GM12878 (cell line): ENCODE data around the gene MARCHF6. TPM values are rescaled to one million over a fixed set of nuclear protein-coding genes. Genes with fewer than 3 reads are reported as not detected.

ENCODE experiments used
- ATAC-seq: fragments of 200-7000 bp; cut with Tn5 transposase; 3 replicates; pipeline ENCODE4 v1.9.1; 2020; ENCODE audit warnings: mild to moderate bottlenecking, moderate library complexity
- BruUV-seq: library from RNA; stranded (reverse); fragments of 400-500 nt; replicated peaks from 2 replicates; lab custom pipeline; 2021; lab: Mats Ljungman, UMichigan
- CTCF ChIA-PET: fragments of 300-600 bp; sonication (Branson Sonifier 250); formaldehyde crosslinking; extraction: SDS; loops from one replicate; lab custom pipeline; 2021; ENCODE audit warnings: inconsistent platforms; lab: Yijun Ruan, JAX
- POLR2A ChIA-PET: fragments of 350-600 bp; formaldehyde crosslinking; extraction: SDS; loops from one replicate; lab custom pipeline; 2021; ENCODE audit warnings: inconsistent platforms; lab: Charles Lee
- RAD21 ChIA-PET: fragments of 300-600 bp; sonication (Branson Sonifier 250); formaldehyde crosslinking; loops from one replicate; lab custom pipeline; 2023; ENCODE audit warnings: antibody characterized with exemption; ENCODE audit not compliant: unreplicated experiment; lab: Charles Lee
- SMC1A ChIA-PET: fragments of 300-600 bp; sonication (Branson Sonifier 250); formaldehyde crosslinking; loops from one replicate; lab custom pipeline; 2023; ENCODE audit not compliant: unreplicated experiment, uncharacterized antibody; lab: Charles Lee
- DNase-seq: peaks from one replicate; pipeline ENCODE4 v3.0.0-alpha.2; 2011; ENCODE audit warnings: low read depth, low spot score
- FAIRE-seq: peaks from 3 replicates; lab custom pipeline; 2011; peaks lifted over from hg19 to GRCh38; lab: Jason Lieb, UNC
- H2AFZ ChIP-seq: 2 replicates; pipeline ENCODE4 v1.6.0; 2011; ENCODE audit warnings: low read depth, low read length, control low read depth; ENCODE audit not compliant: control insufficient read depth
- H3K27ac ChIP-seq: 2 replicates; pipeline ENCODE4 v1.5.1; 2011; ENCODE audit warnings: control low read depth; ENCODE audit not compliant: control insufficient read depth, insufficient read depth
- H3K27me3 ChIP-seq, 2 experiments: replicated peaks in 1 of 2; 2 replicates each; pipeline versions ENCODE4 v1.6.0 to v1.6.1; 2011; ENCODE audit warnings: low read length in 1 of 2; ENCODE audit not compliant: control insufficient read depth in 2 of 2, insufficient read depth in 2 of 2
- H3K36me3 ChIP-seq, 2 experiments: 2 replicates each; pipeline ENCODE4 v1.5.1; 2011; ENCODE audit warnings: low read length in 1 of 2; ENCODE audit not compliant: control insufficient read depth in 2 of 2, insufficient read depth in 2 of 2
- H3K4me1 ChIP-seq: 2 replicates; pipeline ENCODE4 v1.6.1; 2011; ENCODE audit warnings: mild to moderate bottlenecking, low read length, moderate library complexity, mixed read lengths; ENCODE audit not compliant: control insufficient read depth, insufficient read depth
- H3K4me2 ChIP-seq: 2 replicates; pipeline ENCODE4 v1.6.0; 2011; ENCODE audit warnings: control low read depth; ENCODE audit not compliant: control insufficient read depth, insufficient read depth
- H3K4me3 ChIP-seq: fragments of 200-600 bp; sonication (generic); 2 replicates; pipeline ENCODE4 v1.5.1; 2016
- H3K79me2 ChIP-seq: 2 replicates; pipeline ENCODE4 v1.6.0; 2011; ENCODE audit warnings: low read length; ENCODE audit not compliant: control insufficient read depth, insufficient read depth
- H3K9ac ChIP-seq: 2 replicates; pipeline ENCODE4 v1.8.0; 2011; ENCODE audit warnings: low read length, control low read depth, mixed read lengths; ENCODE audit not compliant: control insufficient read depth, insufficient read depth
- H3K9me3 ChIP-seq: replicated peaks from 3 replicates; pipeline ENCODE4 v1.5.1; 2011; ENCODE audit warnings: mild to moderate bottlenecking, low read length; ENCODE audit not compliant: control insufficient read depth, insufficient read depth
- H4K20me1 ChIP-seq: 2 replicates; pipeline ENCODE4 v1.6.0; 2011; ENCODE audit not compliant: control insufficient read depth, insufficient read depth
- BRCA1 ChIP-seq: IDR thresholded peaks from 2 replicates; pipeline ENCODE4 v1.6.1; 2011; ENCODE audit warnings: low read depth, low read length, improper control_type of control experiment
- CHD1 ChIP-seq: IDR thresholded peaks from 2 replicates; pipeline ENCODE4 v1.6.1; 2012; ENCODE audit warnings: low read depth, low read length, improper control_type of control experiment
- CHD4 ChIP-seq: fragments of 200-600 bp; sonication (generic); IDR thresholded peaks from 2 replicates; pipeline ENCODE4 v1.6.1; 2016; ENCODE audit warnings: mild to moderate bottlenecking
- EED ChIP-seq: sonication (generic); IDR thresholded peaks from 2 replicates; pipeline ENCODE4 v1.6.1; 2016; ENCODE audit warnings: antibody characterized with exemption, low read depth
- IKZF2 ChIP-seq, 2 experiments: fragments of 450-650 bp; IDR thresholded peaks; 2 replicates each; pipeline ENCODE4 v1.6.1; 2017; ENCODE audit warnings: mild to moderate bottlenecking in 2 of 2, moderate library complexity in 2 of 2
- NFIC ChIP-seq: IDR thresholded peaks from 2 replicates; pipeline ENCODE4 v1.6.1; 2012; ENCODE audit warnings: low read depth, mild to moderate bottlenecking, inconsistent platforms, low read length, moderate library complexity
- PAX5 ChIP-seq: IDR thresholded peaks from 2 replicates; pipeline ENCODE4 v1.6.1; 2011; ENCODE audit warnings: low read depth, low read length, borderline replicate concordance
- POLR2A ChIP-seq: IDR thresholded peaks from 2 replicates; pipeline ENCODE4 v1.6.1; 2011; ENCODE audit warnings: low read depth, mild to moderate bottlenecking, low read length
- RAD51 ChIP-seq: fragments of 450-650 bp; IDR thresholded peaks from 2 replicates; pipeline ENCODE4 v1.6.1; 2016; ENCODE audit warnings: moderate library complexity, mild to moderate bottlenecking, inconsistent platforms
- SIN3A ChIP-seq: IDR thresholded peaks from 2 replicates; pipeline ENCODE4 v1.6.1; 2012; ENCODE audit warnings: low read depth, low read length, improper control_type of control experiment
- SPI1 ChIP-seq: IDR thresholded peaks from 2 replicates; pipeline ENCODE4 v1.6.1; 2011; ENCODE audit warnings: low read depth, mild to moderate bottlenecking, low read length, moderate library complexity, borderline replicate concordance; ENCODE audit not compliant: insufficient read depth
- WGBS: methylation state at CpG from one replicate; pipeline ENCODE4 v1.1.6; 2016; ENCODE audit warnings: low lambda C conversion rate; ENCODE audit not compliant: insufficient replicate concordance, insufficient coverage; ENCODE audit errors: missing lambda C conversion rate; 5-methylcytosine and 5-hydroxymethylcytosine counted together
- in situ Hi-C: fragments of 300-500 bp; cut with MboI; formaldehyde crosslinking; loops from 9 replicates; pipeline ENCODE4 v1.14.3; 2018; ENCODE audit warnings: mixed read lengths
- intact Hi-C: fragments of 100-400 bp; cut with micrococcal nuclease; formaldehyde crosslinking; loops from one replicate; pipeline ENCODE4 v1.14.2; 2022; ENCODE audit not compliant: unreplicated experiment
- polyA plus RNA-seq, 11 experiments: library from polyadenylated mRNA; depleted of rRNA in 4 of 11; unstranded in 6 of 11; stranded (reverse) in 5 of 11; fragments of >200 nt; fragmentation: Nextera tagmentation in 4 of 11; fragmentation: Illumina TruSeq in 1 of 11; extraction: Ambion mirVana in 4 of 11; extraction: Trizol in 1 of 11; gene quantifications; 1 replicate in 1 of 11; 2 replicates in 10 of 11; pipeline versions ENCODE4 v1.2.1 to v1.2.3, GENCODE V29; 2011 to 2016; ENCODE audit warnings: inconsistent platforms in 2 of 11, missing spikeins in 2 of 11, low read depth in 1 of 11
- total RNA-seq, 4 experiments: library from RNA; depleted of rRNA in 3 of 4; stranded (reverse); fragments of >200 nt in 3 of 4; fragmentation: Illumina TruSeq in 1 of 4; extraction: Trizol in 1 of 4; gene quantifications; 2 replicates each; pipeline versions ENCODE4 v1.2.1 to v1.2.3, GENCODE V29; 2013 to 2021
- TF ChIP-seq, protein P1 (sequence below): IDR thresholded peaks from 2 replicates; pipeline ENCODE4 v1.6.1; 2012; ENCODE audit warnings: mild to moderate bottlenecking, low read depth, low read length
- TF ChIP-seq, protein P2 (sequence below): IDR thresholded peaks from 2 replicates; pipeline ENCODE4 v1.6.1; 2012; ENCODE audit warnings: low read length, inconsistent platforms
- TF ChIP-seq, protein P3 (sequence below): fragments of 450-650 bp; IDR thresholded peaks from 2 replicates; pipeline ENCODE4 v1.6.1; 2016; ENCODE audit warnings: mild to moderate bottlenecking

The MARCHF6 gene
- total and polyA plus RNA-seq, 10 of the 15 experiments (the other 5 are each of a cell fraction or from before 2014, with no cell fraction given): 39.1 to 172 (median 61.0) TPM

DNA sequence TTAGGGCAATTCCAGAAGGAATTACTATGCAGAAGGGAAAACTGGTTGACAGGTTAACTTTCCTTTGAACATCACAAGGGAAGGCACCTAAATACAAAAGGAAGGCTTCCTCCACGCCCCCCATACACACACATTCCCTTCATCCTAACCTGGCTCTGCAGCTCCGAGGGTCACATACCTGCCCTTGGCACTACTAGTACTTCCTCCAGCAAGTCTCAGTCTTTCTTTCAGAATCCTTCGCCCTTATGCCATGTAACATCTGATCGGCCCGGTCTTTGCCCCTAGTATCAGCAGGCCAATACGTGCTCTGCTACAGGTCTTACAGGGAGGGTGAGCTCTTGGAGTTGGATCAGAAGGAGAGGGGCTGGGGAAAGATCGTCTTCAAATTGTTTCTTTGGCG lies 1.6 kb upstream of the MARCHF6 start (continued):
- TF ChIP-seq CHD1: no peak
- no peak for TF ChIP-seq PAX5
- no peak for TF ChIP-seq SIN3A
- TF ChIP-seq, all 136 proteins: peak for 0

DNA sequence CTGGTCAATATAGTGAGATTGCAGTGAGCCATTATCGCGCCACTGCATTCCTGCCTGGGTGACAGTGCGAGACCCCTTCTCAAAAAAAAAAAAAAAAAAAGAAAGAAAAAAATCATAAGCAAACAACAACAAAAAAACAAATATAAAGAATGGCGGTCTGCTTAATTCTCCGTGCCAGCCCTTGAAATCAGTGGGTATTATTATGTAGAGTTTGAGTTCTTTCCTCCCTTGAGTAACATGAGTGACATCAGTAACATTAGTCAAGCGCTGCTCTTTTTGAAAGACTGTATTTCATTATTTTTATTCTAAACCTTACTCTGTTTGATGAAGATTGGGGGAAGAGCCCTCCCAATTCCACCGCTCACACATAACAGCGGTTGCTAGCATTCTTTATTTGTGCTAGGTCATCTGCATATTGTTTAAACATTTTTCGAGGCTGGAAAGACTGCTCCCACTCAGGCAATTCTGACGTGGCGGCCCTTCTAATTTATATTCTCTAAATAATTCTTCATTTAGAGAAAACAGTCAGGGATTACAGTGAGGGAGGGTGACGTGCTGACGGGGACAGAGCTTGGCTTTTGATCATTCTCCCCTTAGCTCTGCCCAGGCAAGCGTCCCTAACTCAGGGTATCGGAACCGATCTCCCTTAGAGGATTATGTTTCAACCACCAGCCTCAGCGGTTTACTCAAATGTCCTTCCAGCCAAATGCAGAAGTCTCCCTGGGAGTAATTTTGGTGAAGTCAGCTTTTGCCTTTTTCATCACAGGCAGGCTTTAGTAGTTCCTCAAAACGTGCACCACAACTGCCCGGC lies 860 bp upstream of the MARCHF6 start:
- ChIA-PET CTCF (interaction anchor here (1.0 to 2.0 kb wide), 3 partner anchors 12 to 69 kb away, joined by 4 to 15 read pairs (median 12); no protein-coding TSS in a partner anchor), SMC1A (interaction anchor here (0.8 to 1.4 kb wide), 7 partner anchors 15 to 255 kb away, joined by 3 to 5 read pairs (median 3); no protein-coding TSS in a partner anchor), RAD21 (interaction anchor here (0.5 to 1.4 kb wide), 10 partner anchors 10 to 332 kb away, joined by 3 to 6 read pairs (median 4); no protein-coding TSS in a partner anchor), POLR2A (interaction anchor here (0.8 to 1.5 kb wide), 8 partner anchors 10 to 282 kb away, joined by 3 to 6 read pairs (median 4); partner anchors contain the start of genes ATPSCKMT and CCT5)
- no peaks in the 10 kb centered on the region for H3K9me3 ChIP-seq
- peak; percentile 28 for DNase-seq
- 15% methylated on average over 16 of the region's 19 CpGs for WGBS
- no peak for FAIRE-seq
- peaks cover 3% of the 10 kb centered on the region; the same call in 1 of the 2 replicates for H3K4me1 ChIP-seq
- H4K20me1 ChIP-seq: no peaks in the 10 kb centered on the region
- H3K79me2 ChIP-seq: peaks cover 50% of the 10 kb centered on the region
- in situ Hi-C loops: no loop called here
- no TSS peak for BruUV-seq
- no peaks in the 10 kb centered on the region for H3K27me3 ChIP-seq
- peak overlapping the region; percentile 84 for H3K9ac ChIP-seq
- peak; percentile 28 for ATAC-seq
- peak overlapping the region; percentile 19 for H3K4me2 ChIP-seq
- H3K36me3 ChIP-seq: no peaks in the 10 kb centered on the region
- intact Hi-C loops: loop anchor here (10.0 kb wide), 2 partner anchors 222 to 412 kb away; partner anchors contain the start of gene DAP
- peak overlapping the region; percentile 86 for H2AFZ ChIP-seq
- H3K4me3 ChIP-seq: peak overlapping the region; percentile 97
- H3K27ac ChIP-seq: peak overlapping the region; percentile 97
- TF ChIP-seq RAD51: no peak
- TF ChIP-seq SPI1: peak; percentile 68; the same call in 1 of the 2 replicates
- TF ChIP-seq, protein P1, sequence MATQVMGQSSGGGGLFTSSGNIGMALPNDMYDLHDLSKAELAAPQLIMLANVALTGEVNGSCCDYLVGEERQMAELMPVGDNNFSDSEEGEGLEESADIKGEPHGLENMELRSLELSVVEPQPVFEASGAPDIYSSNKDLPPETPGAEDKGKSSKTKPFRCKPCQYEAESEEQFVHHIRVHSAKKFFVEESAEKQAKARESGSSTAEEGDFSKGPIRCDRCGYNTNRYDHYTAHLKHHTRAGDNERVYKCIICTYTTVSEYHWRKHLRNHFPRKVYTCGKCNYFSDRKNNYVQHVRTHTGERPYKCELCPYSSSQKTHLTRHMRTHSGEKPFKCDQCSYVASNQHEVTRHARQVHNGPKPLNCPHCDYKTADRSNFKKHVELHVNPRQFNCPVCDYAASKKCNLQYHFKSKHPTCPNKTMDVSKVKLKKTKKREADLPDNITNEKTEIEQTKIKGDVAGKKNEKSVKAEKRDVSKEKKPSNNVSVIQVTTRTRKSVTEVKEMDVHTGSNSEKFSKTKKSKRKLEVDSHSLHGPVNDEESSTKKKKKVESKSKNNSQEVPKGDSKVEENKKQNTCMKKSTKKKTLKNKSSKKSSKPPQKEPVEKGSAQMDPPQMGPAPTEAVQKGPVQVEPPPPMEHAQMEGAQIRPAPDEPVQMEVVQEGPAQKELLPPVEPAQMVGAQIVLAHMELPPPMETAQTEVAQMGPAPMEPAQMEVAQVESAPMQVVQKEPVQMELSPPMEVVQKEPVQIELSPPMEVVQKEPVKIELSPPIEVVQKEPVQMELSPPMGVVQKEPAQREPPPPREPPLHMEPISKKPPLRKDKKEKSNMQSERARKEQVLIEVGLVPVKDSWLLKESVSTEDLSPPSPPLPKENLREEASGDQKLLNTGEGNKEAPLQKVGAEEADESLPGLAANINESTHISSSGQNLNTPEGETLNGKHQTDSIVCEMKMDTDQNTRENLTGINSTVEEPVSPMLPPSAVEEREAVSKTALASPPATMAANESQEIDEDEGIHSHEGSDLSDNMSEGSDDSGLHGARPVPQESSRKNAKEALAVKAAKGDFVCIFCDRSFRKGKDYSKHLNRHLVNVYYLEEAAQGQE: no peak
- TF ChIP-seq EED: peak; percentile 29; the same call in 1 of the 2 replicates
- peak in 1 of 2 experiments; percentile 31; a peak in 1 of 4 replicates for TF ChIP-seq IKZF2 (IDR thresholded peaks at IDR 0.05)
- TF ChIP-seq, protein P2, sequence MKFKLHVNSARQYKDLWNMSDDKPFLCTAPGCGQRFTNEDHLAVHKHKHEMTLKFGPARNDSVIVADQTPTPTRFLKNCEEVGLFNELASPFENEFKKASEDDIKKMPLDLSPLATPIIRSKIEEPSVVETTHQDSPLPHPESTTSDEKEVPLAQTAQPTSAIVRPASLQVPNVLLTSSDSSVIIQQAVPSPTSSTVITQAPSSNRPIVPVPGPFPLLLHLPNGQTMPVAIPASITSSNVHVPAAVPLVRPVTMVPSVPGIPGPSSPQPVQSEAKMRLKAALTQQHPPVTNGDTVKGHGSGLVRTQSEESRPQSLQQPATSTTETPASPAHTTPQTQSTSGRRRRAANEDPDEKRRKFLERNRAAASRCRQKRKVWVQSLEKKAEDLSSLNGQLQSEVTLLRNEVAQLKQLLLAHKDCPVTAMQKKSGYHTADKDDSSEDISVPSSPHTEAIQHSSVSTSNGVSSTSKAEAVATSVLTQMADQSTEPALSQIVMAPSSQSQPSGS: 0 out of 2 replicates have a peak, but pooled peaks have one; percentile 32
- TF ChIP-seq NFIC: 0 out of 2 replicates have a peak, but pooled peaks have one; percentile 15
- TF ChIP-seq CHD4: no peak
- TF ChIP-seq BRCA1: no peak
- TF ChIP-seq, protein P3, sequence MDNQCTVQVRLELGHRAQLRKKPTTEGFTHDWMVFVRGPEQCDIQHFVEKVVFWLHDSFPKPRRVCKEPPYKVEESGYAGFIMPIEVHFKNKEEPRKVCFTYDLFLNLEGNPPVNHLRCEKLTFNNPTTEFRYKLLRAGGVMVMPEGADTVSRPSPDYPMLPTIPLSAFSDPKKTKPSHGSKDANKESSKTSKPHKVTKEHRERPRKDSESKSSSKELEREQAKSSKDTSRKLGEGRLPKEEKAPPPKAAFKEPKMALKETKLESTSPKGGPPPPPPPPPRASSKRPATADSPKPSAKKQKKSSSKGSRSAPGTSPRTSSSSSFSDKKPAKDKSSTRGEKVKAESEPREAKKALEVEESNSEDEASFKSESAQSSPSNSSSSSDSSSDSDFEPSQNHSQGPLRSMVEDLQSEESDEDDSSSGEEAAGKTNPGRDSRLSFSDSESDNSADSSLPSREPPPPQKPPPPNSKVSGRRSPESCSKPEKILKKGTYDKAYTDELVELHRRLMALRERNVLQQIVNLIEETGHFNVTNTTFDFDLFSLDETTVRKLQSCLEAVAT: peak; percentile 51; the same call in 1 of the 2 replicates
- no peak for TF ChIP-seq POLR2A
